ENCODE results near the gene RNF220. TPM values are rescaled to one million over a fixed set of nuclear protein-coding genes. Genes with fewer than 3 reads are reported as not detected.

Gene RNF220
- total and polyA plus RNA-seq, 4 donors, result 44.2 to 70.5 (median 52.8) TPM

DNA sequence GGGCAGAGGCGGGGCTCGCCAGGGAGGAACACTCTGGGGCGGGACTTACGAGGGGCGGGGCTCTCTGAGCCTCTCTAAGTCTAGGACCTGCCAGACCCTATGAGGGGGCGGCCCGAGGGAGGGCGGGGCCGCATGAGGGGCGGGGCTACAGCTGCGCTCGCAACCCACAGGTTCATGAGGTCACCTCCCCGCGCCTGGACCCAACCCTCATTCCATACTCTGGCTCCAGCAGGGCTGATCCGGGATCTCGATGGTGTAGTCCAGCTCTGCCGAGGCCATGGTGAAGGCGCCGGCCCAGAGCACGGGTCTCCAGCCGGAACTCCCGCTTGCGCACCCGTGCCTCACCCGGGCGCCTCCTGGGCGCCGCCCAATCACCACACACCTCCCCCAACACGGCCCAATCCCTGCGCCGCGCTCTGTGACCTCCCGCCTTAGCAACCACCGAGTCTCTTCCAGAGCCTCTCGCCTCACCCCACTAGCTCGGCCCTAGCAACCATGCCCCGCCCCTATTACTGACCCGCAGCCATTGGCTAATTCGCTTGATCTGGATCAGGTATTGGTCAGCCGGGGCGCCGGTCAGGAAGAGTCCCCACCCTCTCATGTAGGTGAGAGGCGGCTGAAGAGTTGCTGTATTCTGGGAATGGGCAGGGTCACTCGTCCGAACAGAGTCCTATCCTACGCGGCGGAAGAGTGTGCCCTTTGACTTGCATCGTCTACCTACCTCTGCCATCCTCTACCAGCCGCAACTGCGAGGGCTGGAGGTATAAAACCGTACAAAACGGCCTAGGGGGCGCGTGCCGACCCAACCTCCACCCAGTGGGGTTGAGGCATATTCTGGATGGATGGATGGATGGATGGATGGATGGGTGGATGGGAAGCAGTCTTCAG, 269.3 kb downstream of the RNF220 start, which contains the start of the genes ARMH1 and TMEM53:
TSS of gene ARMH1 (plus strand) at position 602 of the 888 bp plus-strand sequence. CDS start 14,984 bp downstream, outside the sequence.
TSS of gene TMEM53 (minus strand) at position 369 of the 888 bp plus-strand sequence. CDS start at position 279, 90 bp downstream.
- intact Hi-C loops (cut with DNase I), result no loop called here
- Histone ChIP-seq H3K27me3 (ENCODE audit: control insufficient read depth in 1 of 2, insufficient read depth in 2 of 2, low read length in 1 of 2) (no peaks in the 10 kb centered on the region), H3K4me3 (ENCODE audit: low read length in 2 of 2) (peak within 1 kb of the TSS; percentile 42 to 51), H3K4me1 (ENCODE audit: control insufficient read depth in 1 of 2, insufficient read depth in 2 of 2, low read length in 2 of 2) (peaks cover 0 to 4% of the 10 kb centered on the region in 2 donors), H3K36me3 (ENCODE audit: control insufficient read depth in 1 of 2, insufficient read depth in 2 of 2, low read length in 1 of 2) (no peaks in the 10 kb centered on the region), H3K9me3 (ENCODE audit: control insufficient read depth, low read length) (no peaks in the 10 kb centered on the region), H3K27ac (ENCODE audit: low read depth in 1 of 2, low read length in 2 of 2) (peak within 1 kb of the TSS; percentile 50 to 92)
- ATAC-seq (ENCODE audit: low FRiP score), result peak; percentile 98
- peak; percentile 99 to 100 for DNase-seq
- WGBS, 2 donors, result 1% methylated on average over 49 to 56 of the region's 56 CpGs

DNA sequence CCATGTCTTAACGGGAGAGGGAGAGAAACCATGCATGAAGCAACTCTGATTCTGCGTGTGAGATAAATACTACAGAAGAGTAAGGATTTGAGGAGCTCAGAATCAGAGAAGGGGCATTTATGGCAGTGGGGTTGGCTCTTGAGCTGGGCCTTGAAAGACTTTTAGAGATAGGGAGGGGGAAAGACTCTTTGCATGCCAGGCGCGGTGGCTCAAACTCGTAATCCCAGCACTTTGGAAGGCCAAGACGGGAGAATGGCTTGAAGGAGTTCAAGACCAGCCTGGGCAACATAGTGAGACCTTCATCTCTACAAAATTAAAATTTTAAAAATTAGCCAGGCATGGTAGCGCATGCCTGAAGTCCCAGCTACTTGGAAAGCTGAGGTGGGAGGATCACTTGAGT, 270.1 kb downstream of the RNF220 start:
- peaks cover 0 to 4% of the 10 kb centered on the region in 2 donors for H3K4me1 ChIP-seq (ENCODE audit: control insufficient read depth in 1 of 2, insufficient read depth in 2 of 2, low read length in 2 of 2)
- DNase-seq, result no peak
- H3K27ac ChIP-seq (ENCODE audit: low read depth in 1 of 2, low read length in 2 of 2), result no peak overlapping the region
- no peaks in the 10 kb centered on the region for H3K9me3 ChIP-seq (ENCODE audit: control insufficient read depth, low read length)
- ATAC-seq (ENCODE audit: low FRiP score), result no peak
- H3K36me3 ChIP-seq (ENCODE audit: control insufficient read depth in 1 of 2, insufficient read depth in 2 of 2, low read length in 1 of 2), result no peaks in the 10 kb centered on the region
- no peaks in the 10 kb centered on the region for H3K27me3 ChIP-seq (ENCODE audit: control insufficient read depth in 1 of 2, insufficient read depth in 2 of 2, low read length in 1 of 2)
- intact Hi-C loops (cut with DNase I), result no loop called here
- 89 to 90% methylated on average over 7 of the region's 7 CpGs for WGBS, 2 donors
- no peak overlapping the region for H3K4me3 ChIP-seq (ENCODE audit: low read length in 2 of 2)

DNA sequence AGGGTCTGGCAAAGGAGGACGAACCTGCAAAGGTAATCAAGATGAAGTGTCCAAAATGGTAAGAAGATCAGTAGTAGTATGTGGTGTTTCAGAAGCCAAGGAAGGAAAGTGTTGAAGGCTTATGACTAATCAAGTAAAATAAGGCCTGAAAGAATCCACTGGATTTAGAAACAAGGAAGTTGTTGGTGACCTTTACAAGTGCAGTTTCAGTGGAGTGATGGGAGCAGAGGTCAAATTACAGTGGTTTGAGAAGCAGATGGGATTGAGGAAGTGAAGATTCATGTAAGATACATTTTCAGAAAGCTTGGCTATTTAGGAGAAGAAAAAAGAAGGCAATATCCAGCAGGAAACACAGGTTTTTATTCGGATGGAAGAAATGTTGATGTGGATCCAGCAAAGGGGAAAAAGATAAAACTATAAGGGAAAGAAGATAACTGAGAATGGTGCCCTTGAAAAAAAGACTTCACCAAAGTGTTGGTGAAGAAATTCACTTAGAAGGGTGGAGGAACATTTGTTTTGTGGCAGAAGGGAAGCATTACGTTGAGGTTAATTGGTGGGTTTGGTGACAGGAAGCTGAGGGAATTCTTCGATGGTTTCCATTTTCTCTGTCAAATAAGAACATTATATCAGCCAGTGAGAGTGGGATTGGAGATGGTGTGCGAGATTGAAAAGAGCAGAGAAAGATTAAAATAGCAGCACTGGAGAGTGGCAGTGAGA, 271.6 kb downstream of the RNF220 start:
- WGBS, 2 donors, result 79 to 88% methylated on average over 5 of the region's 5 CpGs
- Histone ChIP-seq H3K27me3 (ENCODE audit: control insufficient read depth in 1 of 2, insufficient read depth in 2 of 2, low read length in 1 of 2) (no peaks in the 10 kb centered on the region), H3K27ac (ENCODE audit: low read depth in 1 of 2, low read length in 2 of 2) (no peak overlapping the region), H3K4me3 (ENCODE audit: low read length in 2 of 2) (no peak overlapping the region), H3K36me3 (ENCODE audit: control insufficient read depth in 1 of 2, insufficient read depth in 2 of 2, low read length in 1 of 2) (no peaks in the 10 kb centered on the region), H3K9me3 (ENCODE audit: control insufficient read depth, low read length) (no peaks in the 10 kb centered on the region), H3K4me1 (ENCODE audit: control insufficient read depth in 1 of 2, insufficient read depth in 2 of 2, low read length in 2 of 2) (peaks cover 0 to 4% of the 10 kb centered on the region in 2 donors)
- no peak for DNase-seq
- intact Hi-C loops (cut with DNase I), result no loop called here
- ATAC-seq (ENCODE audit: low FRiP score), result no peak

DNA sequence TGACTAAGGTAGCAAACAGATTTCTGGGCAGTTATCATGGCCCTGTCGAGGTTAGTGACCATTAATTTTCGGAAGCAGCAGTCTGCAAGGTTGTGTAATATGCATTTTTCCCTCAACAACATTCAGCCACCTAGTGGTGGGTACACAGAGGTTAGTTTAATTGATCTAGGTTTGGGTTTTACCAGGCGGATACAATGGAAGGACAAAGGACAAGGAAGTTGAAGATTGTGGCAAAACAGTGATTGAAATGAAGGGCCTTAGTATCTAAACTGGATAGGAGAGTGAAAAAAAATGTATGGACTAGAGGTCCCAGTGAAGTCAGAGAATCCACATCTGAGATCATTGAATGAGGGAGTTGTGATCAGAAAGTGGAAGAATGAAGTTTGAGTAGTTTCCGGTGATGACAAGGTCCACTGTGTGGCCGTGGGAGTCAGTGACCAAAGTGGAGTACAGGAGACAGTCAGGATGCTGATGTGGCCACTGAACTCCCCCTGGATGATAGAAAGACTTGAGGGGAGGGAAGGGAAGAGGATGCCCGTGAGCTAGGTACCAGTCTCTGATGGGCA, 272.2 kb downstream of the RNF220 start:
- intact Hi-C loops (cut with DNase I), result no loop called here
- ATAC-seq (ENCODE audit: low FRiP score) (no peak), DNase-seq (no peak)
- Histone ChIP-seq H3K27ac (ENCODE audit: low read depth in 1 of 2, low read length in 2 of 2) (no peak overlapping the region), H3K4me3 (ENCODE audit: low read length in 2 of 2) (no peak overlapping the region), H3K4me1 (ENCODE audit: control insufficient read depth in 1 of 2, insufficient read depth in 2 of 2, low read length in 2 of 2) (peaks cover 0 to 4% of the 10 kb centered on the region in 2 donors), H3K27me3 (ENCODE audit: control insufficient read depth in 1 of 2, insufficient read depth in 2 of 2, low read length in 1 of 2) (no peaks in the 10 kb centered on the region), H3K9me3 (ENCODE audit: control insufficient read depth, low read length) (no peaks in the 10 kb centered on the region), H3K36me3 (ENCODE audit: control insufficient read depth in 1 of 2, insufficient read depth in 2 of 2, low read length in 1 of 2) (no peaks in the 10 kb centered on the region)
- 68 to 72% methylated on average over 6 of the region's 6 CpGs for WGBS, 2 donors

DNA sequence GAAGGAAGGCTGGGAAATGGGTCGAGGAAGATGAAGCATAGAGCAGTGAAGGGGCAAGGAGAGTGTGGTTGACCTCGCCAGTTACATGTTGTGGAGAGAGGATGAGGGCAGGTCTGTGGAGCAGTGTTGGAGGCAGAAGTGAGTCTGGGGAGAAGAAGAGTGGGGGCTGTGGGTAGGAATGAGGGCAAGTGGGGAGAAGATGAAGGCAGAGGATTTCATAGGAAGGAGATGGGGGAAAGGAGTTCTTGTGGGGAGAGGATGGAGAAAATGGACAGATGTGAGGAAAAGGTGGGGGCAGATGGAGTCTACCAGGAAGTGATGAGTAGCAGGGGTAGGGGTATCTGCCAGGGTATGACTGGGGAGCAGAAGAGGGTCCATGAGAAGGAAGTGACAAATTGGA, 273.1 kb downstream of the RNF220 start:
- Histone ChIP-seq H3K4me3 (ENCODE audit: low read length in 2 of 2) (no peak overlapping the region), H3K4me1 (ENCODE audit: control insufficient read depth in 1 of 2, insufficient read depth in 2 of 2, low read length in 2 of 2) (peaks cover 0 to 4% of the 10 kb centered on the region in 2 donors), H3K27ac (ENCODE audit: low read depth in 1 of 2, low read length in 2 of 2) (no peak overlapping the region), H3K36me3 (ENCODE audit: control insufficient read depth in 1 of 2, insufficient read depth in 2 of 2, low read length in 1 of 2) (no peaks in the 10 kb centered on the region), H3K9me3 (ENCODE audit: control insufficient read depth, low read length) (no peaks in the 10 kb centered on the region), H3K27me3 (ENCODE audit: control insufficient read depth in 1 of 2, insufficient read depth in 2 of 2, low read length in 1 of 2) (no peaks in the 10 kb centered on the region)
- no peak for DNase-seq
- 91 to 94% methylated on average over 2 of the region's 2 CpGs for WGBS, 2 donors
- no peak for ATAC-seq (ENCODE audit: low FRiP score)
- intact Hi-C loops (cut with DNase I), result no loop called here

DNA sequence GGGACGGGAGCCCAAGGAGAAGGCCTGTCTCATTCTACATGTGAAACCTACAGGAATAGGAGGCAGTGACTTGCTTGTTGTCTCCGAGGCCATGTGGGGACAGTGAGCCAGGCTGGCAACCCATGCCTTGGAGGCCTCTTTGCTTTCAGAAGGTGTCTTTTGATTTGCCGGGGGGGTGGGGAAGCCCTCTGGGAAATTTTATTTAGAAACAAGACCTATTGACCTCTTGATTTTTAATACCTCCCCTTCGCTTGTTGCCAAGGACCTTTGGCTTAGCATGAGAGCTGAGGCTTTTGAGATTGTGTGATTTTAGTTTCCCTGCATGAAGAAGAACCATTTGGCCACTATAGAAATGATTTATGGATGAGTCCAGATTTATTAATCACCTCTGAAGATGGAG, 273.6 kb downstream of the RNF220 start:
- ATAC-seq (ENCODE audit: low FRiP score) (no peak), DNase-seq (no peak)
- H3K36me3 ChIP-seq (ENCODE audit: control insufficient read depth in 1 of 2, insufficient read depth in 2 of 2, low read length in 1 of 2), result no peaks in the 10 kb centered on the region
- H3K4me3 ChIP-seq (ENCODE audit: low read length in 2 of 2), result no peak overlapping the region
- 85% methylated on average over 4 of the region's 4 CpGs for WGBS, 2 donors
- no peak overlapping the region for H3K27ac ChIP-seq (ENCODE audit: low read depth in 1 of 2, low read length in 2 of 2)
- intact Hi-C loops (cut with DNase I), result no loop called here
- H3K4me1 ChIP-seq (ENCODE audit: control insufficient read depth in 1 of 2, insufficient read depth in 2 of 2, low read length in 2 of 2), result peaks cover 0 to 2% of the 10 kb centered on the region in 2 donors
- H3K9me3 ChIP-seq (ENCODE audit: control insufficient read depth, low read length), result no peaks in the 10 kb centered on the region
- no peaks in the 10 kb centered on the region for H3K27me3 ChIP-seq (ENCODE audit: control insufficient read depth in 1 of 2, insufficient read depth in 2 of 2, low read length in 1 of 2)

DNA sequence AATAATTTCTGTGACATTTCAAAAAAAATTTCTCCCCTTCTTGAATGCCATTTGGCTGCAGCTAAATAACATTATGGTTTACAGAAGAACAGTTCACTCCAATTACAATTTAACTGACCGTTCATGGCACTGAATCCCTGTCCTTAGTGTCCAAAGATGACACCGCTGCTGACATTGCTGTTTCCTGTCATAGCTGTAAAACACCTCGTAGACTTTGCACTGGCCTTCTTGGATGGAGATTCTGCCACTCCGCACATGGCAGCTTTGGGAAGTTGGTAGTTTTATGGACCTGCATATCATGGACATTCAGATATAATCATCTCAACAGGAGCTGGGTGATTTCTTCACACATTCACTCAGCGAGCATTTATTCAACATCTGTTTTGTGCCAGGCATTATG, 274.4 kb downstream of the RNF220 start:
- WGBS, 2 donors, result 92% methylated on average over 5 of the region's 5 CpGs
- peaks cover 0 to 2% of the 10 kb centered on the region in 2 donors for H3K4me1 ChIP-seq (ENCODE audit: control insufficient read depth in 1 of 2, insufficient read depth in 2 of 2, low read length in 2 of 2)

DNA sequence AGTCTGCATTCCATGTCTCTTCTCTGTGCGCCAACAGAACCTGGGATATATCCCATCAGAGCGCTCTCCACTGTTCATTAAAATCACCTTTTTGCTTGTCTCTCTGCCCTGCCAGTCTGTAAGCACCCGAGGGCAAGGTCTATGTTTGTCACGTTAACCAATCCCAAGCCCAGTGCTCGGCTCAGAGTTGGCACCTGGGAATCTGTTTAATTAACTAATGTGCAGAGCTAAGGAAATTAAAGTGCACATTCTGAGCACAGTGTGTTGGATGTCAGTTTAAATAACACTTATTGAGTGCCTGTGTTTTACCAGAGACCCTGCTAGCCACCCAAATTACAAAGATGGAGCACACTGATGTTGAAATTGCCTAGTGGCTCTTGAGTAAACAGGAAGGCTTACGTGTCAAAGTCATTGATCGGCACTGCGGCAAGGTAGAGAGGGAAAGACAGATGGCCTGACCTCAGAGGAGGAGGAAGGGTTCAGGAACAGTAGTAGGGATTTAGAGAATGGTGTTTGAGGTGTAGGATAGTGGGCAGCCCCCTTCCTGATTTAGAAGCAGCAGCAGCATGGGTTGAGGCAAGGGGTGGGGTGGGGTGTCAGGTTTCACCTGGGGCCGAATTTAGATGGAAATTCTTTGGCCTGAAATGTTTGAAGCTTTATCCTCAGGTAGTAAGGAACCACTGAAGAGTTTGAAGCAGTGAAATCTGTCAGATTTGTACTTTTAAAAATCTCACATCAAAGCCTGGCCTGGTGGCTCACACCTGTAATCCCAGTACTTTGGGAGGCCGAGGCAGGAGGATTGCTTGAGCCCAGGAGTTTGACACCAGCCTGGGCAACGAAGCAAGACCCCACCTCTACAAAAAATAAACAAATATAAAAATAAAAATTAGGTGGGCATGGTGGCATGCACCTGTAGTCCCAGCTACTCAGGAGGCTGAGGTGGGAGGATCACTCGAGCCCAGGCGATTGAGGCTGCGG, 277.1 kb downstream of the RNF220 start:
- Histone ChIP-seq H3K4me1 (ENCODE audit: control insufficient read depth in 1 of 2, insufficient read depth in 2 of 2, low read length in 2 of 2) (no peaks in the 10 kb centered on the region), H3K4me3 (ENCODE audit: low read length in 2 of 2) (no peak overlapping the region), H3K27me3 (ENCODE audit: control insufficient read depth in 1 of 2, insufficient read depth in 2 of 2, low read length in 1 of 2) (no peaks in the 10 kb centered on the region), H3K27ac (ENCODE audit: low read depth in 1 of 2, low read length in 2 of 2) (no peak overlapping the region), H3K36me3 (ENCODE audit: control insufficient read depth in 1 of 2, insufficient read depth in 2 of 2, low read length in 1 of 2) (no peaks in the 10 kb centered on the region), H3K9me3 (ENCODE audit: control insufficient read depth, low read length) (no peaks in the 10 kb centered on the region)
- WGBS, 2 donors, result 76 to 82% methylated on average over 14 of the region's 14 CpGs
- DNase-seq (no peak), ATAC-seq (ENCODE audit: low FRiP score) (no peak)
- intact Hi-C loops (cut with DNase I), result no loop called here

More for the DNA sequence above, 274.4 kb downstream of the RNF220 start:
- no peak overlapping the region for H3K27ac ChIP-seq (ENCODE audit: low read depth in 1 of 2, low read length in 2 of 2)
- H3K27me3 ChIP-seq (ENCODE audit: control insufficient read depth in 1 of 2, insufficient read depth in 2 of 2, low read length in 1 of 2), result no peaks in the 10 kb centered on the region
- DNase-seq (no peak), ATAC-seq (ENCODE audit: low FRiP score) (no peak)
- no peak overlapping the region for H3K4me3 ChIP-seq (ENCODE audit: low read length in 2 of 2)
- no peaks in the 10 kb centered on the region for H3K36me3 ChIP-seq (ENCODE audit: control insufficient read depth in 1 of 2, insufficient read depth in 2 of 2, low read length in 1 of 2)
- no peaks in the 10 kb centered on the region for H3K9me3 ChIP-seq (ENCODE audit: control insufficient read depth, low read length)
- intact Hi-C loops (cut with DNase I), result no loop called here

Measured in aorta (tissue), 5 donors.